ENCODE data around the gene CLDN1.

CLDN1 gene

DNA sequence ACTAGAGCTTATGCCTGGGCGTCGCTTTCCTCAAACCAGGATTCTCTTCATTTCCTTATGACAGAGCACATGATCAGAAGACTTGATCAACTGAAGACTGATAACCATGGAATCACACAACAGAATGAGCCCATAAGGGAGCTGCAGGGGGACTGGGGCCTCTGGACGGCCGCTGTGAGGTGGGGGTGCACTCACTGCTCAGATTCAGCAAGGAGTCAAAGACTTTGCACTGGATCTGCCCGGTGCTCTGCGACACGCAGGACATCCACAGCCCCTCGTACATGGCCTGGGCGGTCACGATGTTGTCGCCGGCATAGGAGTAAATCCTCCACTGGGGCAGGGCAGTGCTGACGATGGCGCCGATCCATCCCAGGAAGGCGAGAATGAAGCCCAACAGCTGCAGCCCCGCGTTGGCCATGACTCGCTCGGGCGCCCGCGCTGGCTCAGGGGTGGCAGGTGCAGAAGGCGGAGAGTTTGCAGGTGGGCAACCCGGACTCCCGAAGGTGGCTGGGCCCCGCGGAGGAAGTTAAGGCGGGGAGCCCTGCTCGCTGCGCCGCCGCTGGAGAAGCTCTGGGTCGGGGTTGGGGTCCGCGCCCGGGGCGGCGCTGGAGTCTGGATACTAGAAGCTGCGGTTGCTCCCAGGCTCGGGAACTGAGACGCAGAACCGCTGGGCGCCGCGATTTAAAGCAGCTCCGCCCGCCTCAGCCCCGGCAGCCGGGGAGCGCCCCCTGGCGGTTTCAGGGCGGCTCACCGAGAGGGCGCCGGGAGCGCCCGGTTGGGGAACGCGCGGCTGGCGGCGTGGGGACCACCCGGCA, at the start of gene CLDN1:
Gene CLDN1, minus strand, starts transcription at position 658 of the 815 bp plus-strand sequence. Its CDS starts 240 bp downstream, at position 418.
- peak; percentile 77 for DNase-seq

GRCh38 chr3:190371152-190371551, 48.9 kb upstream of the CLDN1 start:
- DNase-seq: no peak

- no peak for DNase-seq
Measured at GRCh38 chr3:190370369-190370768, 48.1 kb upstream of the CLDN1 start.

GRCh38 chr3:190369668-190370295, 47.5 kb upstream of the CLDN1 start:
- DNase-seq: no peak

DNA sequence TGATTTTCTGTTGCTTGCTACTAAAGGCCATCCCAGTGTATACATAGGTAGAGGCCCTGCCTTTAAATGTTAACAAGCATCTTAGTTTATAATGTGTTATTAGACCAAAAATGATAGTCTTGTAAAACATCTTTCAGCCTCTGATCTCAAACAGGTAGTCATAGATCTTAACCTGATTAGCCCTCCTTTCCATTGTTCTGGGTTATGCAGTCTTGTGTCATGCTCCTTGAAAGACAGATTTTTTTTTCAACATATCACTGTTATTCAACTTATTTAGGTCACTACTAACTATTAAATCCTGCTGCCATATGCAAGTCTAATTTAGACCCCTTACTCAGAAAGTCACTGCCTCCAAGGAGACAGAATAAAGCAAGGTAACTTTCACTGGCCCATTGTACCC, 46.6 kb upstream of the CLDN1 start:
- DNase-seq: no peak

DNA sequence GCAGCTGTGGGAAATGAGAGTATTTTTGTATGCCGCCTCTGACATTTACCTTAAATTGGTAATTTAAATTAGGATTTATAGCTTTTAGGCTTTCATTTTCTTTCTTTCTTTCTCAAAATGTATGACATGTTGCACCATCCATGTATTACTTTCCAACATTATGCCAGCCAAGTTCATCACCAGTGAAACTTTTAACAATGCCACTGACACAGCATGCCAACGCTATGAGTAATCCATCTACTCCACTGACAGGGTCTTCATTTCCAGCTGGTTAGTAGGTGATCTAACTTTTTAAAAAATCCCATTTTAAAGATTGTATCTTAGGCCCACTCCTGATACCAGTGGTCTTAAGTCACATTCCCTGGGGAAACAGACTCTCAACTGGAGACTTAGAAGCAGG, 43.9 kb upstream of the CLDN1 start:
- no peak for DNase-seq

- no peak for DNase-seq
Measured at GRCh38 chr3:190362258-190362657, 40.0 kb upstream of the CLDN1 start.

GRCh38 chr3:190361791-190362190, 39.5 kb upstream of the CLDN1 start:
- no peak for DNase-seq

DNA sequence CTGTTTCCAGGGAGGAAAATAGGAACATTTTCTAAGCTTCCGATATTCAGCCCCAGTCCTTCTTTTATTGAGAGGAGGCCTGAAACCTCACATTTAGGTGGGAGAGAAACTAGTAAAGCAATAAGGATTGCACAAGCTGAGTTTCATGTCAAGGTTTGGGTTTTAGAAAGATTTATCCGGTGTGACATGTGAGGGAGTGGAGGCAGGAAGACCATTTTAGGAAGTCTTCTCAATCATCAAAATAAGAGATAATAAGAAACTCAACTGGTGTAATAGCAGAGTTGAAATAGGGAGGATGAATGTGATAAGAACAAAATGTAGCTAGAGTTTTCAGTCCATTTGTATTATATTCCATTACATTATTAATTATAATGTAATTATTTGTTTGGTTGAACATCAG, 38.0 kb upstream of the CLDN1 start:
- DNase-seq: no peak

DNA sequence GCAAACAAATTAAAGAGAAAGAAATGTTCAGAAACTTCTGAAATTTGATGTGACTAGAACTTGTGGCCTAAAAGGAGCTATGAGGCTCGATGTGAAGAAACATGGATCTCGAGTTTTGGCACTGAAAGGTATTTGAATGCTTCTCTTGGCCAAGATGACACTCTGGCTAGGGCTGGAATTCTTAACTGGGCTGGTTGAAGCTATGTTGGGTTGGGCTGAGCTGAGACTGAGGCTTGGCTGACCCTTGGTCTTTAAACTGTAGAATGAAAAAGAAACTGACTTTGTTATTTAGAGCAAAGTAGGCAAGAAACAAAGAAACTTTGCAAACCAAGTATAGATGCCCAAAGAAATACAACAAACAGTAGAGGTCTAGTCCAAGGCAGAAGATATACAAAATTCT, 37.6 kb upstream of the CLDN1 start:
- DNase-seq: no peak

- no peak for DNase-seq
Measured at GRCh38 chr3:190357468-190357867, 35.2 kb upstream of the CLDN1 start.

- no peak for DNase-seq
Measured at GRCh38 chr3:190356246-190356645, 34.0 kb upstream of the CLDN1 start.

GRCh38 chr3:190352861-190353457, 30.7 kb upstream of the CLDN1 start:
- DNase-seq: no peak

DNA sequence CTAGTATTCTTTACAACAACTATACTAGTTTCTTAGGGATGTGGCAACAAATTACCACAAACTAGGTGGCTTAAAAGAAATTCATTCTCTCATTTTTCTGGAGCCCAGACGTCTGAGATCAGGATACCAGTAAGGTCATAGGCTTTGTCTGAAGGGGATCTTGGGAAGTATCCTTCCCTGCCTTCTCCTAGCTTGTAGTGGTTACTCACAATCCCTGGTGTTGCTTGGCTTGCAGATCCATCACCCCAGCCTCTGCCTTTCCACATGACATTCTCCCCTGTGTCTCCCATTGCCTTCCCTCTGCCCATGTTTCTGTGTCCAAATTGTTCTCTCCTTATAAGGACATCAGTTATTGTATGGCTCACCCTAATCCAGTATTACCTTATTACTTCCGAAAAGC, 24.3 kb upstream of the CLDN1 start:
- no peak for DNase-seq

- DNase-seq: no peak
Measured at GRCh38 chr3:190345878-190346277, 23.6 kb upstream of the CLDN1 start.

DNA sequence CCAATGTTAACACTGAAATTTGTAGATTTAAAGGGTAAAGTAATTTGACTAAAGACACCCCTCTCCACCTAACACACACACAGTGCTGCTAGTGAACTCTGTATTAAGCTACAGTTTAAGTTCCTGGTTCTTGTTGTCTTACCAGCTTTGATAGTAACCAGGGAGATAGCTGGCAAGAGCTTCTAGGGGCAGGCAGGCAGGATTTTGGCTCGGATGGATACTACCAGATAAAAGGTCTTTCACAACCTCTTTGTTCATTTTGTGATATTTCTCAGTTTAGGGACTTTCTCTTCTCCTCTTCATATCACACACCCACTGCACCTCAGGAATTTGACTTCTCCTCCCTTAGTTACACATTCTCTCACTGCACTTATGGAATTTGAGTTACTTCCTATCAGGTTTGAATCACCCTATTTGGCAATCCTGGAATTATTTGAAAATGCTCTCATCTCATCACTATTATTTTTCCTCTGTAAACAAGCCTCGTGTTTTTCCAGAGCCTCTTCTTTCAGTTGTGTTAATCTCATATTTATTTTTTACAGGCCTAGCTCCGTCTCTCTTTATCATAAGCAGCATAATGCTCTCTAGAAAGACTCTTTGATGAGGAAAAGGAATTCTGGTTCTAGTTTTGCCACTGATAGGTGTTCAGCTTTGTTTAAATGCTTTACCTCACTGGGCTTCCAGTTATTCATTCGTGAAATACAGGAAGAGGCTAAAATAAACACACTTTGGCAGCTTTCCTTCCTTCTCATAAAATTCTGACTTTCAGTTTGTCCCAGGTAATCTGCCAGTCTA, 23.0 kb upstream of the CLDN1 start:
- no peak for DNase-seq

GRCh38 chr3:190340071-190340470, 17.8 kb upstream of the CLDN1 start:
- no peak for DNase-seq

GRCh38 chr3:190339130-190339529, 16.9 kb upstream of the CLDN1 start:
- DNase-seq: no peak

DNA sequence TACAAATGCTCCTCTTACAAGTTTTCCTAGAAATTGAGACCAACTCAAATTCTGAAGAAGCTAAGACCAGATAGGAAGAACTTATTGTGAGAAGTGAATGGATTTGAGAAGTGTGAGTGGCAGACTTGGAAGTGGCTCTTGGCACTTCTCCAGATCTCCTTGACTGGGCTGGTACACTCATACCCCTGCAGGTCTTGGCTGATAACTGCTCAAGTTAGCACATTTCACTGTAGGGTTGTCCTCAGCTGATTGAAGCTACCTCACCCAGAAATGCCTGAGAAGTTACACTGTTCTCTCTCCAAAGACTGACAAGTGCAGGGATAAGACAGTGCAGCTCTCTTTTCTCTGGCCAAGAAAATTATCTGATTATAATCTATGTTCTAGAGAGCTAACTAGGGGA, 16.5 kb upstream of the CLDN1 start:
- DNase-seq: no peak

DNA sequence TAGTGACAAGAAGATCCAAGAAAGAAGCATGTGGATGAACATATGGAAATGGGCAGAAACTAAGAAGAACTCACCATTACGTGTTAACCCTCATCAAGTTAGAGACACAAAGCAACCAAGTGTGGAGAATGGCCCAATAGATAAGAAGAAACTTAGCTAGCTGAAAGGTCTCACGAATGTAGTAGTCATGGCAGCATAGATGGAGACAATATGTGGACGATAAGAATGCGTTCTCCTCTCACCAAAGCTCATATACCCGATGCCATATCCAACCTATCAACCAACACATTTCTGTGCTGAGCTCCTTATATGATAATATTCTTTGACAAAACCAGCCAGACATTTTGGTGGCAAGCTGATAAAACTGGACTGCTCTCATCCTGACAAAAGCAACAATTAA, 15.1 kb upstream of the CLDN1 start:
- DNase-seq: no peak

DNA sequence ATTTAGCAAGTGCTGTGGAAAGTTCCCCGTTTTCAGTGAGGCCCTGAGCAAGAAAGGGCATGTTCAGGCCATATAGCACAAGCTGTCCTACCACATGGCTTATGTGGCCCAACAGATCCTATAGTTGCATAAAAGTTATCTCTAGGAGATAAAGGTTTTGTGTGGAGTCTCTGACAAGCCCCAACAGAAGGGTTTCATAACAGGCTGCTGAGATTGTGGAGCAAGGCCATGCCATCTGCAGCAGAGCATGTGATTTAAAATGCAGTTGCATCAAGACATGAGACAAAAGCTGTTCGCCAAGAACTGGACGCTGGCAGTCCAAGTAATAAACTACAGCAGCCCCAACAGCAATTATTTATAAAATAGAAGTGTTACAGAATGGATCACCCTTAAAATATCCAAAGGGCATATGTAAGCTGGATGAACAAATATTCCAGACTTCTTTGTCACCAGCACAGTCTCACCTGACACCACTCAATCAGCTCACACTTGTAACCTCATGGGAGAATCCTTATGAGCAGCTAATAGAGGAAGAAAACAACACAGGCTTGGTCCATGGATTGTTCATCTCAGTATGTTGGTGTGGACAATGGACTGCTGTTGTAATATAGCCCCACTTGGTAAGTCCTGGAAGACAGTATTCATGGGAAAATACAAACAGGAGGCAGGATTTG, 14.4 kb upstream of the CLDN1 start:
- DNase-seq: no peak

- no peak for DNase-seq
Measured at GRCh38 chr3:190333961-190334360, 11.7 kb upstream of the CLDN1 start.

Data from NCI-H2107 (cell line).